ENCODE measurements around the gene HOXA3.

The HOXA3 gene

DNA sequence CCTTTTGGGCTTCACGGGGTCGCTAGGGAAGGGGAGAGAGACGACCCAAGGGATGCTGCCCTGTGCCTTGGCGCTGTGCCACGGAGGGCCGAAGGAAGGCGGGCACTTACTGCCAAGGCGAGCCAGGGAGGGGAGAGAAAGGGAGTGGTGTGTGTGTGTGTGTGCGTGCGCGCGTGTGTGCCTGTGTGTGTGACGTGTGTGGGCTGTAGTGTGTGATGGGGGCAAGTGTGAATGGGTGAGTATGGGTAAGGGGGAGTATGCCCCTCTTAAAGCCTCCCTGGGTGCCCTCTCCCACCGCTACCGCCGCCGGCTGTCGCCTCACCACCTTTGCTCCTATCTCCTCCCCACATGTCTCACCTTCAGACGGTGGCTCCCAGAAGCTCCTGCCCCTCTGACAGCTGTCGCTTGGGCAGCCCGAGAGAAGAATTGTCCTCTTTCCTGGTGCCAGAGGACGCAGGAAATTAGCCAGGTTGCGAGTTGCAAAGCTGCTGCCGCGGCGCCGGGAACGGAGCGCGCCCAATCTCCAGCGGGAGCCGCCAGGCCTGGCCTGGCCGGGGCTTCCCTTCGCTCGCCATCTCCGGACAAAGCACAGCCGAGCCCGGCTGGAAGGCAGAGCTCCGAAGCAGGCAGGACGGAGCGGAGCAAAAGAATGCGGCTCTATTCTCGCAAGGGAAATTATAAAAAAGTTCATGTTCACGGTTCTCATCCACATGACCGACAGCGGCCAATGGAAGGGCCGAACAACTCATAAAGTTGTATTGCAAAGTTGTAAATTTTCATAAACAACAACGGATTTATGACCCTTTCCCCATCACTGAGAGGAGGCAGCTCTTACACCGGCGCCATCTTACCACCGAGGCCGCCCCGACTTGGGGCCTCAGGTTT is at the start of gene HOXA3:
Gene HOXA3 (minus strand): TSS at position 653 of the 885 bp plus-strand sequence. CDS start 41,943 bp downstream, outside the sequence.
- DNase-seq (ENCODE audit: low read depth in 2 of 2) = no peak

DNA sequence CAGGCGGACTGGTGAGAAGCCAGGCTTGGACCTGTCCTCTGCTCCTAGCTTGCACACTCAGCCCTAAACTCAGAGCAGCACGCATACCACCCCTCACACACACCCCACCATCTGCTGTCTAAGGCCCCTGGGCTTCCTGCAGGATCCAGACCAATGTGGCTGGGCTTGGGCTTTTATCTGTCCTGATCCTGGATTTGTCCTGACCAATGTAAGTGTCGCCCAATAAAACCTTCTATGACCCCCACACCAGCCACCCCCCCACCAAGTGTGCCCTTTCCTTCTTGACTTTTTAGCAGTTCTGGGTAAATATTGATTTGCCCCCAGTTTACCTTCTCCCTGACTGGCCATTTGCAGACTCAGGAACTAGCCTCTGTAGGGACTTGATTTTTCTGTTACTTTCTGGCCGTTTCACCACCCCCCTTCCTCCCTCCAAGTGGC is 49.2 kb upstream of the HOXA3 start:
- DNase-seq (ENCODE audit: low read depth in 2 of 2) = no peak

DNA sequence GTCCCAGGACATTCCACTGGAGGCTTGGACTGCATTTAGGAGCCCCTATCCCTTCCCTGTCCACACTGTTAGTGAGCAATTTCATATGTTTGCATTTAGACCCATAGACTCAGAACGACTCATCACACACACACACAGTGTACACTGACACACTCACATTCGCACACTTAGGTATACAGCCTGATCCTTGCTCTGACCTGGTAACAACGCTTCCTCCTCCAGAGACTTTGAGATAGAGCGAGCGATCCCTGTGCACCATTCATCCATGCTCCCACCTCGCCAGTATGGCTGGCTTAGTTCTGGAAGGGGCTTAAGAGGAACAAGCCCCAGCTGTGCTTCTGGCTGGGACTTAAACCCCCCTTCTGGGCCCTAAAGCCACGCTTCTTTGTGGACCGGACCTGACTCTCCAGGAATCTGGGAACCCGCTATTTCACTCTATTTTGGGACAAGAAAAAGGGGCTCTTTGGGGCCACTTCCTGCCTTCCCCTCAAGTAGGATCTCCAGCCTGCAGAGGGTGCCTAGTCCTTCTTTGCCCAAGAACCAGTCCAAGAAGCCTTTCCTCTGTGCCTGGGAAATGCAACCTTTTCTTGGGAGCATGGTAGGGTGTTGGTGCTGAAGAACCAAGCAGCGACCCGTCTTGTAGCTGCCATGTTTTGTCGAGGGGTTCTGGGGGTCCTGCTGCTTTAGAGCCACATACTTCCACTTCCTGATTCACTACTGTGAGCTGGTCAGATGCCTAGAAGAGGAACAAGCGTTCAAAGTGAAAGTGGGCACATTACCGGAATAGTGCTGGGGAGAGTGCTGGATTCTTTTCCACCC is 48.6 kb upstream of the HOXA3 start:
- no peak for DNase-seq (ENCODE audit: low read depth in 2 of 2)

DNA sequence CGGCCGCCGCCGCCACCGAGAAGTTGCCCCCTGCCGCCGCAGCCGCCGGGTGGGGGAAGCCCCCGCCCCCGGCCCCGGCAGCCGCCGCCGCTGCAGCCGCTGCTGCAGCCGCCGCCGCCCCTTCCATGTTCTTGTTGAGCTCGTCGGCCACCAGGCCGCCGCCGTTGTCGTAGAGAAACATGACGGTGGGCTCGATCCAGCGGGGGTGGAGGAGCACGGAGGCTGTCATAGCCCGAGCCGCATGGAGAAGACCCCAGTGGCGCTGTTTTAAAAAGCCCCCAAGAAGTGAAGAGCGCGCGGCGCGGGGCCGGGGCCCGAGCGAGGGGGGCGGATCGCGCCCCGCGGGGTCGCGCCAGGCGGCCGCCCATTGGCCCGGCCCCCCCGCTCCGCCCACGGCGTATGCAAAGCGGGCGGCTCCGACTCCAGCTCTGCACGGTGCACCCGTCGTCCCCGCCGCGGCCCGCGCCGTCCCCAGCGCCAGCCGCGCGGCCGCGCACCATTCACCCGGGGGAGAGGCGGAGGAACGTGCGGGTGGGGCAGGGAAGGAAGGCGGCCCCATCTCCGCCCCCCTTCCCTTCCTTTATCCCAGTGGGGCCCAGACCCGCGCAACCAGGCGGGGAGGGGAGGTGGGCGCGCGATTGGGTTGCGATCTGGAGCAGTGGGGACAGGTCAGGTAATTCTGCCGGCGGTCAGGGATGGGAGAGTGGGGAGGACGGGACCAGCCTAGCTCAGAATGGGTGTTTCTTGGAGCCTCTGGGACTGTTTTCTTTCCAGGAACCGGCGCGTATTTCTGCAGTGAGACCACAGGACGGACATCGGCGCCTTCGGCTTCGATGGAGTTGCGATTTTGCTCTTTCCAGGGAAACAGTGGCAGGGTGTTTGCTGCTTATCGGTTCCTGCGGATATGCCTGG is 47.7 kb upstream of the HOXA3 start, which contains the start of gene HOXA13:
Gene HOXA13 (minus strand): TSS at position 243 of the 912 bp plus-strand sequence. CDS start 14 bp downstream, at position 229.
- DNase-seq (ENCODE audit: low read depth in 2 of 2) = no peak

DNA sequence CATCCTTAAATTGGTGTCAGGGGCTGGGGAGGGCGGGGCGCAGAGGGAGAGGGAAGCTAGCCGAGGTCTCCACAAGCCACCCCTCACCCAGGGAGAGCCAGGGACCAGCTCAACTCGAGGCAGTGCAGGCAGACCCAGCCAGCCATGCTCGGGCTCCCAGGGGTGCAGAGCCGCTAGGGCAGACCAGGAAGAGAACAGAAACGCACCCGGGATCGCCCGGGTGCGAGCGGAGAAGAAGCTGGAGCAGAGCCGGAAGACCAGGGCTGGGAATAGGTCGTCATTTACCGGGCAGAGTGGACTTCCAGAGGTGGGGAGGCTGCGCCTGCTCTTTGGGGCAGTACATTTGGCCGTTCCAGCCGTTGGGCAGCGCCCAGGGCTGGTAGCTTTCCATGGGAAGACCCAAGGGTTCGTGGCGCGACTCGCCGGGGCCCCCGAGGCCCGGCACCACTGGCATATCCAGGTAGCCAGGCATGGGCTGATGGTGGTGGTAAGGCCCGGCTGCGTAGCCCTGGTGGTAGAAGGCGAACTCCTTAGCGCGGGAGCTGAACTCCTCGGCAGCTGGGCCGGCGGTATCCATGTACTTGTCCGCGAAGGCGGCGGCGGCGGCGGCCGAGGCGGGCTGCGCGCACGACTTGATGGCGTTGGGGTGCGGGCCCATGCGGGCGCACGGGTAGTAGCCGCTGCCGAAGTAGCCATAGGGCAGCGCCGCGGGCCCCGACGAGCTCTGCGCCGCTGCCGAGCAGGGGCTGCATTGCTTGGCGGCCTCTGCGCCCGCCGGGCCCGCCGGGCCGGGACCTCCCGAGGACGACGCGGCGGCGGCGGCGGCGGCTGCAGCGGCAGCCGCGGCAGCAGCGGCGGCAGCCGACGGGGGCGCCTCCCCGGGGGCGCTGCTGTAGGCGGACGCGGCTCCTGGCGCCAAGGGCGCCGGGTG is 46.8 kb upstream of the HOXA3 start:
- no peak for DNase-seq (ENCODE audit: low read depth in 2 of 2)

DNA sequence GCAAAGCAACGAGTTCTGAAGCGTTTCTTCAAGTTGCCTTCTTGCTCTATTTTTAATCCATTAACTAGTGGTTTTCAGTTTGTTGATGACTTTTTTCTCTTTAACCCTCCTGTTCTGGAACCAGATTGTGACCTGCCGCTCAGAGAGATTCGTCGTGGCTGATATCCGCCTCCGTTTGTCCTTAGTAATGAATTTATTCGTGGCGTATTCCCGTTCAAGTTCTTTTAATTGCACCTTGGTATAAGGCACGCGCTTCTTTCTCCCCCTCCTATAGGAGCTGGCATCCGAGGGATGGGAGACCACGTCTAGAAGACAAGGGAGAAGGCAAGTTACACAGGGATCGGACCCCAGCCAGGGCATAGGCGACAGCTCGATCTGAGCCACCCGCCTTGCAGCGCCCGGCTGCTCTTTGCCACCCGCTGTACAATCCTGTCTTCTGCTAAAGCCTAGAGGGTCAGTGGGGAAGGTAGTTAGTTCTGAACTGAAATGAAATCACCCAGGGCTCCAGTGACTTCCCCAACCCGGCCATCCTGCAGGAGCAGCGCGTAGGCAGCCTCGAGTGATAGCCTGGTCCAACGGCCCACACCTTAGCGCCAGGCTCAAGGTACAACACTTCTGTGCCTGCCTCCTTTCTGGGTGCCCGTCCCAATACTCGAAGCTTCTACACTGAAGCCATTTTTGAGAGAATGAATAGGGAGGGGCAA is 45.9 kb upstream of the HOXA3 start:
- DNase-seq (ENCODE audit: low read depth in 2 of 2) = no peak

DNA sequence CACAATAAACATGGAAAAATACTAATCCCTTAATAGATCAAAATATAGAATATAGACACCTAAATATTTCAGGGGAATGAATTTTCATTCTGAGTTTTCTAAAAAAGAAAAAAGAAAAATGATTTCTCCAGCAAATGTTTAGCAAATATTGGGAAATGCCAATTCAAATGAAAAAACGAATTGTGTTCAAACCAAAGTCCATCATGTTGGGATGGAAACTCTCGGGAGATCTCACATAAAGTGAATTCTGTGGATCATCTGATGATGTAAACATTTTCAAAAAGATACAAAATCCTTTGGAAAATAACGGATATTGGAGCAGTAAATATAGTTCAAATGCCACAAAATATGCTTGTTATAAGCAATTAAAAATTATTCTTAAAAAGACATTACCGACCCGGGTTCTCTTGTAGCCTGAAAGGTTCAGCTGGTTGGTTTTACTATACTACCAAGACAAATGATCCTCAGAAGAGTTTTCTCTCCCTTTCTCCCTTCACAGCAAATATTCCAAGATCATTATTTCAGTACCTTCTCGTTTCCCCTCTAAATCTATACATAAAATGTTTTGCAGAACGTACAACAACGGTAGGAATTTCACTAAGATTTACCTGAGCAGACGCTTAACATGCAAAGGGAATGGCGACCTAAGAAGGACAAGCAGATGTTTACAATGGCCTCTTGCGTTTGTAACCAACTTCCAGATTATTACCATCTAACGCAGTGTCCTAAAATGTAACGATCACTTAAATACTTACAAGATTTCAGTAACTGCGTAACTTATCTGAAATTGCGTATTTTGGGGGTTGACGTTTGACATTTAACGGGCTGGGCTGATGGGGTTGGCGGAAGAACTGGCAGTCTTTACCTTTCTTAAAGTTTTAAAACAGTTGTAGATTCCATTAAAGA is 45.0 kb upstream of the HOXA3 start:
- DNase-seq (ENCODE audit: low read depth in 2 of 2) = no peak

DNA sequence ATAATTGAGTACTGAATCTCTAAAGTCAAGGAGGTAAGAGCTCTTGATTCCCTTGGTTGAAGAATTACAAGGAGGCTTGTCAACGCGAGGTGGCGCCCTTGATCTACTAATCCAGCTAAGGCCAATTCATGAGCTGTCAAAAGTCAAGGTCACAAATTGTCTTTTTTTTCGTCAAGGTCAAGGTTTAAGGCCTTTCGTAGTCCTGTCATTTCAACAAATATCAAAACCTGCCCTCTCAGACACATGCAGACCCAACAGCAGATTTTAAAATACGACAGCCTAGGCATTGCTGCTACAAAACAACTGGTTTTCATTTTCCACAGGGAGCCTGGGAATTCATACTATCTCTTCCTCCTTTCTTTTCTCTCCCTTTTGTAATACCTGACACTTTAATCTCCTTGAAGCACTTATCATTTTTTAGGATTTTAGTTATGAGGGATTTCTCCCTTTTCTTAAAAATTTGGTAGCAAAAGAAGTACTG is 43.9 kb upstream of the HOXA3 start:
- peak; percentile 56 to 68 for DNase-seq (ENCODE audit: low read depth in 2 of 2)

DNA sequence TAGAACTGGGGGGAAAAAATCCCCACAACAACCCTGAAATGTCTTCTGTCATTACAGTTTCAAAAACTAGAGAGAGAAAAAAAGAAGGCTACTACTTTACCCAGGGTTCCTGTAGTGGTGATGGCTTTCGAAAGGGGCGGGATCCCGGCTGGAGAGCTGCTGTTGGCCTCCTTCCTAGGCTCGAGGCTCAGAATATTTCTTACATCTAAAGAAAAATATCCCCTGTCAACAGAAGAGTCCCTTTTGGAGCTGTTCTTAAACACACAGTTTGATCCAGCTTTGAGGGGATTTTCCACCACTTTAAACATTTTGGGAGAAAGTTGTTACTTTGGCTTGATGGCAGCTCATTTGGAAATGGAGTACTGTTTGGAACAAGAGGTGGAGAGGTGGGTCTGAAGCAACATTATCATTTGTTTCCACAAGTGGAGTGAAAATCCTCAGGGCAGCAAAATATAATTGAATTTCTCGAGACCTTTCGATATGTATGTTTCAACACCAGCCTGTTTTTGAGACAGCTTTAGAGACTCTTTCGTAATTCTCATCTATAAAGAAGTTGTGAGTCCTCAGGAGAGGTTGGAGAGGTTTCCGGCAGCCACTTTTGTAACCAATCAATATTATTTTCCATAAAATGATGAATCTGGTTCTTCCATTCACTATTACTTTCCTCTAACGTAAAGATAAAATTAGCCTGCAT is 42.5 kb upstream of the HOXA3 start:
- no peak for DNase-seq (ENCODE audit: low read depth in 2 of 2)

DNA sequence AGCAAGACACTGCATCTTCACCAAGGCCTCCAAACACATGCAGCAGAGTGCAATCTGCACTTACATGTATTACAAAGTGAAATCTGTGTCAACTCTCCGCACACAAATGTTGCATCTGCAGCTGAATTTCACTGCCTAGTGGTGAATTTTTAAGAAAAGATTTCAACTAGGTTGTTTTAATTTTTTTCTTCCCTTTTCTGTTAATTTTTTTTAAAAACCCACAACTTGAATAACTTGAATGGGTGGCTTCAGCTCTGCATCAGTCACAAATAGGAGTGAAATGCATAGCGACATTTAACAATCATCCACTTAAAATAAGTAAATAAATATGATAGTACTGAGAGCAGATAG is 41.6 kb upstream of the HOXA3 start:
- DNase-seq (ENCODE audit: low read depth in 2 of 2) = no peak

DNA sequence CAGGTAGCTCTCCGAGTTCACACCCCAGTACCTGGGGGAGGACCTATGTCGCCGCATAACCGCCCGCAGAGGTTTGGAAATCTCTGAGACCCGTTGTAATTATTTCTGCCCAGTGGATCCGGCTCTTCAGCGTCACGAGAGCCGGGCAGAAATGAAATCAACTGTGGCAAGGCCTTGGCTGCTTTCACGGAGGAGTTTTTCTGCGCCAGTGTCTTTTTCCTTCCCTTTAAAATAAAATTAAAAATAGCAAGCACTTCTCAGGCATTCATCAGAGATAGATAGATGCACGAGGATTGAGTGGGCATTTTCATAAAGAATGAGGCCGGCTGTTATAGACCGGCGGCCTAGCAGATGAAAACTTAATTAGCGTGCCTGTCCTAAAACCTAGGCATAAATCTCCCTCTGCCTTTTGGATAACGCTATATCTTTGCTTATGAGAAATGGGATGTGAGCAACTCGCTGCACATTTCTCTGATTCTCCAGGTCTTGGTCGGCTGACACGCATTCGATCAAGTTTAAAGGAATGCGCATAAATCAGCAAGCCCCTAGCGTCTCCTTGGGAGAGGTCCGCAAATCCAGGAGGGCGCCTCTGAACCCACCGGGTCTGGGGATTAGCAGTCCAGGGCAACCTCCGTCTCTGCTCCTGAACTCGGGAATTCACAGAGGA is 41.1 kb upstream of the HOXA3 start:
- DNase-seq (ENCODE audit: low read depth in 2 of 2) = no peak

DNA sequence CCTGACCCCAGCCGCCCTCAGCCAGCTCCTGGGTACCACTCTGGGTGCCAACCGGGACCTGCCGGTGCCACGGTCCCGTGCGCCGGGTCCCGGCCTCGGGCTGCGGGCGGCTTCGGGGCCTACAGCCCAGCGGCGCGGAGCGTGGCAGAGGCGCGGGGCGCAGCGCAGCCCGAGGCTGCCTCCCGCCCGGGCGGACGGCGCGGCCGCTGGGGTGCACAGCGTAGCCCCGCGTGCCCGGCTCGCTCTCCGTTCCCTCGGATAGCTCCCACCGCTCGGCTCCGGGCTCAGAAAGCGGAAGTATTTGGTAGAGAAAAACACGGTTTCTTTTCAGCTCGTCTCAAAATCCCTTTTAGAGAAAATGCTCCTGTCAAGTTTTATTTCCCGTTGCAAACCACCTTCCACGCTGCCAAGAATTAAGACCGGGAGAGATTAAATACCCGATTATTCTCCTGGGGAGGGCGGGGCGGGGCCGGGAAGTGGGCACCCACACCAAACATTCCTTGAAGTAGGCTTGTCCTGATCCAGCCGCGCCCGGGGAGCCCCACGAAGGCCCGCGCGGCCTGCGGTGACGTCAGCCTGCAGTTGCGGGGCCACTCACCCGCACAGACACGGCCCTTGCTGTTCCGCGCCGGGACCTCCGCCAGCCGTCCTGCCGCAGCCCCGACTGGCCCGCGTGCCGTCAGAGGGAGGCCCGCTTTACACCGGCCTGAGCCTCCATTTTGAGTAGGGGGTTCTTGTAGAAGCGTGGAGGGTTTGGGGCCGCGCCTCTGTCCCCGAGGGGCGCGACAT is 40.4 kb upstream of the HOXA3 start:
- no peak for DNase-seq (ENCODE audit: low read depth in 2 of 2)

DNA sequence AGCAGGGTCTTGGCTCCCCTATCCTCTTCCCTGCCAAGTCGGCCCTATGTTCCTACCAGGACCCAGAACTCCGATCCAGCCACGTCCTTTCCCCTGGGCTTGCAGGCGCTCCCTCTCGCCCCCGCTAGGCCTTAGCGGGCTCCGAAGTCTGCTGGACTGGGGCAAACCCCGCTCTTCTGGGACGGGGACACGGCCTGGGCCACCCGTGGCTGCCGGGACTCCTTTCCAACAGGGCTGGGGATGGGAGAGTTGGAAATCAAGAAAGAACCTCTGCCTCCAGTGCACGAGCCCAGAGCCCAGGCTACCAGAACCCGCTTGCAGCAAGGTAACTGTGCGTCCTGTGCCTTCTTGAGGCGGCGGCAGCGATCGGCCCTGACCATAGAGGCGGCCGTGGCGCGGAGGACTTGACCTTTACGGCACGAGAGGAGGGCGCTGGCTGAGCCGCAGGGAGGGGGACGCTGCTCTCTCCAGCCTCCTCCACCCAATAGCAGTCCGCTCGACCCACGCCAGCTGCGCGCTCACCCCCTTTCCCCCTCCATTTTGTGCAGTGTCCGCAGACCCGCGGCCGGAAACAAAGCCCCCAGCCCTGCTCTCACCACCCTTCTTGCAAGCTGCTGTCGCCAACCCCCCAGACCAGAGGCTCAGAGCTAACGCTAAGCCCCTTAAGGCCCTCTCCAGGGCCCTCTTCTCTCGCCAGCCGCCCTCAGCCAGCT is 39.6 kb upstream of the HOXA3 start:
- no peak for DNase-seq (ENCODE audit: low read depth in 2 of 2)

DNA sequence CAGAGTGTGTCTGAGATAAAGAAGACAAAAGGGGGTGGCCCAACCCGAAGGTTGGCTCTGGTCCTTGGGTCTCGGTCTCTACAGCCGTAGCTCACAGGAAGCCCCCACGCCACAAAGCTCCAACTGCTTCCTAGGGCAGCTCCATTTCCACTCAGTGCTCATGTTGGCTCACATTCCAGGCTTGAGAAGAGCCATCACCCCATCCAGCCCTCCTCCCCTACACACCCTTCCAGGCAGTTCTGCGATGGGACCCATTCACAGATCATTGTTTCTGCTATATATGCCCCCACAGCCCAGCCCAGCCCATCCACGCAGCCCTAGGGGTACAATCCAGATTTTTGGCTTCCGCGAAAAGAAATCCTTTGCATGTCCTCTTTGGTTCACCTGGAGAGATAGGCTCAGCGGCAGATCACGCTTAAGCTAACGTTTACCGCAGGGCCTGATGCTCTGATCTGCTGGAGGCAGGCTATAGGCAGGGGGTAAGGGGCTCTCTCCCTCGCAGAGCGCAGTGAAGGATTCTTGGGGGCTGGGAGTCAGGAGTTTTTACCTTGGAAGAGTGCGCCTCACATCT is 38.9 kb upstream of the HOXA3 start:
- DNase-seq (ENCODE audit: low read depth in 2 of 2) = no peak

DNA sequence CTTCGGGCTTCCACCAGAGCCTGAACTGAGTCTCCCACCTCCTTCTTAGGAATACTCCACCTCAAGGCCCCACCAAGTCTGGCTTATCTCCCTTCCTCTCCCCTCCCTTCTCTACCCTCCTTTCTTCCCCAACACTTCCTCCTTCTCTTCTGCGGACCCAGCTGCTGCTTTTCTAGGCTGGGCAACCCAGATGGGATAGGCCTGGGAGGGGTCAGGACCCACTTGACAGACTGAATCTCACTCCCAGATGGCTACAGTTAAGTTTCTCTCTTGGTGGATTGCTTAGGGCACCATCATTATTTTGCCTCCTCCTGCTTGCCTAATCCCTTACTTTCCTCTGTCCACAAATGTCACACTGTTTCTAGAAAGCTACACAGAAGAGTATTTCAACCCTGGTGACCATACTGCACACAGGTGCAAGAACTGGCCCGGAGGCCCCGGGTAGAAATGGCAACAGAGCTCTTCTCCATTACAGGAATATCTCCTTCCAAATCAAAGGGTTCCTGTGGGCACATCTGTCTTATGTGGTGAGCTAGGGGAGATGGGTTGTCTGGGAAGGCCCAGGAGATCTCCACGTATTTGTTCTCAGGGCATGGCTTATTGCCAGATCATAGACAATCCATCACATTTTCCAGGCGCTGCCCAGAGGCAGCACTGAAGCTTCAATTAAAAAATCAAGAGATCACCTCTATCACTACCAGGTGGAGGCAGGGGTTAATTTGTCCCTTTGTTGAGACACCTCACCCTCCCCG is 37.8 kb upstream of the HOXA3 start:
- no peak for DNase-seq (ENCODE audit: low read depth in 2 of 2)

Data from stimulated activated CD8-positive, alpha-beta memory T cell treated with anti-CD3 and anti-CD28 coated beads, Interleukin-2, amount 100 ng/mL, for 1 hour (primary cell).